ENCODE results near the gene TBX2. TPM values are rescaled to one million over a fixed set of nuclear protein-coding genes. Genes with fewer than 3 reads are reported as not detected.

TBX2 gene
- total RNA-seq, 1 experiment from 2014 or later: not detected

- no peak overlapping the region for H2AFZ ChIP-seq (ENCODE audit: low read length)
These were observed 55.8 kb downstream of the TBX2 start for GRCh38 chr17:61455324-61456060.

More at GRCh38 chr17:61455324-61456060, 55.8 kb downstream of the TBX2 start:
- Histone ChIP-seq H3K9ac (ENCODE audit: extremely low read depth, insufficient read length, low read length) (no peak overlapping the region), H3K4me2 (ENCODE audit: insufficient read depth, insufficient read length, low read length) (no peak overlapping the region), H2AK5ac (ENCODE audit: insufficient read length, low read length) (no peak overlapping the region), H4K5ac (ENCODE audit: insufficient read length, low read depth, low read length) (no peak overlapping the region), H3K9me3 (ENCODE audit: control insufficient read depth, low read depth, low read length) (no peaks in the 10 kb centered on the region), H2BK5ac (ENCODE audit: insufficient read length, low read length) (no peak overlapping the region), H3K79me2 (ENCODE audit: insufficient read depth, low read length) (no peaks in the 10 kb centered on the region), H2BK15ac (ENCODE audit: low read depth, low read length) (no peak overlapping the region), H2BK120ac (ENCODE audit: low read depth, low read length, poor library complexity, severe bottlenecking) (no peak overlapping the region), H3K23me2 (ENCODE audit: insufficient read length, low read depth, low read length, poor library complexity, severe bottlenecking) (peaks cover 13% of the 10 kb centered on the region), H3K27ac (ENCODE audit: insufficient read length, low read depth, low read length) (no peak overlapping the region), H4K91ac (ENCODE audit: insufficient read length, low read depth, low read length) (no peak overlapping the region), H3K14ac (ENCODE audit: insufficient read depth, low read length) (no peak overlapping the region), H3T11ph (ENCODE audit: low read length) (no peak overlapping the region), H3K23ac (ENCODE audit: insufficient read length, low read depth, low read length) (no peak overlapping the region), H2BK20ac (ENCODE audit: low read depth, low read length, poor library complexity, severe bottlenecking) (no peak overlapping the region), H2BK12ac (ENCODE audit: insufficient read length, low read depth, low read length) (no peak overlapping the region), H3K18ac (ENCODE audit: insufficient read length, low read depth, low read length) (no peak overlapping the region), H3K4me1 (ENCODE audit: insufficient read depth, low read length) (no peaks in the 10 kb centered on the region; the same call in 1 of the 2 replicates), H3K27me3 (ENCODE audit: insufficient read depth, low read length) (peaks cover 92% of the 10 kb centered on the region), H3K4ac (ENCODE audit: low read depth, low read length) (no peak overlapping the region), H3K56ac (ENCODE audit: insufficient read length, low read depth, low read length) (no peak overlapping the region), H3K79me1 (ENCODE audit: insufficient read depth, low read depth, low read length, poor library complexity, severe bottlenecking) (no peaks in the 10 kb centered on the region), H4K8ac (replicated peaks; ENCODE audit: insufficient read length, low read depth, low read length) (no peak overlapping the region), H4K20me1 (ENCODE audit: control insufficient read depth, insufficient read depth, insufficient read length) (peaks cover 2% of the 10 kb centered on the region)
- no peak overlapping the region for H3K27ac Mint-ChIP-seq
- WGBS (ENCODE audit: extremely low coverage, insufficient read length, low lambda C conversion rate): no CpG with 5 or more reads among the region's 18 CpGs
- peak; percentile 66 for DNase-seq
- peaks cover 29 to 42% of the 10 kb centered on the region in 2 experiments for H3K4me1 Mint-ChIP-seq
- TF ChIP-seq CTCF (conservative IDR thresholded peaks at IDR 0.05): no peak
- H3K36me3 Mint-ChIP-seq (ENCODE audit: insufficient read depth in 1 of 3, low read depth in 3 of 3): peaks cover 0 to 2% (median 0%) of the 10 kb centered on the region in 3 experiments; a peak in 1 of 7 replicates
- peaks cover 7 to 11% of the 10 kb centered on the region in 2 experiments for H3K9me3 Mint-ChIP-seq
- H3K4me3 Mint-ChIP-seq: peak overlapping the region in 1 of 2 experiments; percentile 33; a peak in 1 of 5 replicates
- H3K27me3 Mint-ChIP-seq (ENCODE audit: low read depth): peaks cover 99% of the 10 kb centered on the region

Measured in H9 (cell line).